Measurements from ENCODE around the gene RAB20. TPM values are rescaled to one million over a fixed set of nuclear protein-coding genes. Genes with fewer than 3 reads are reported as not detected.

The RAB20 gene
- total and polyA plus RNA-seq, 10 of the 15 experiments (the other 5 are each of a cell fraction or from before 2014, with no cell fraction given): 0.48 to 33.1 (median 9.6) TPM

DNA sequence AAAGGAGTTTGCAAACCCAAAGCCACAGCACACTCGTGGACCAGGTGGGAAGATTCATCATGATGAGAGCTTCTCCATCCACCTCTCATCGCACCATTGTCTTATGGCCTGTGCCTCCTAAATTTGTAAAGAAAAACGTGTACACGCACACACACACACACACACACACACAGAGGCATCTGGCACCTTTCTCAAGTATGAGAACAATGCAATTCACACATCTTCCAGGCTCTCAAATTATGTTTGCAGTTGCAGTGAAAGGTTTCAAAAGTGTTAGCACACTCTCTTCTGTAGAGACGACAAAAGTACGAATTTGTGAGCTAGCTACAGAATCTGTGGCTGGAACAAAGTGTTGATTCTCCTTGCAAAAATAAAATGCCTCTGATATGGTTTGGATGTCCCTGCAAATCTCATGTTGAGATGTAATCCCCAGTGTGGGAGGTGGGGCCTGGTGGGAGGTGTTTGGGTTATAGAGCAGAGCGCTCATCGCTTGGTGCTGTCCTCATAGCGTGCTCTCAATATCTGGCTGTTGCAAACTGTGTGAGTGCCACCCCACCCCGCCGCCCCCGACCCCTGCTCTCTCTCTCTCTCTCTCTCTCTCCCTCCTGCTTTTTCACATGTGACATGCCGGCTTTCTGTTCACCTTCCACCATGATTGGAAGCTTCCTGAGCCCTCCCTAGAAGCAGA lies 21.8 kb upstream of the RAB20 start:
- no peaks in the 10 kb centered on the region for H3K9me3 ChIP-seq (replicated peaks; ENCODE audit: control insufficient read depth, insufficient read depth, low read length)
- H4K20me1 ChIP-seq (ENCODE audit: control insufficient read depth, insufficient read depth): no peaks in the 10 kb centered on the region
- H3K27ac ChIP-seq (ENCODE audit: control insufficient read depth, insufficient read depth): no peak overlapping the region
- H3K27me3 ChIP-seq (replicated peaks in 1 of 2; ENCODE audit: control insufficient read depth in 2 of 2, insufficient read depth in 2 of 2, low read length in 1 of 2): no peaks in the 10 kb centered on the region
- H2AFZ ChIP-seq (ENCODE audit: control insufficient read depth, low read depth, low read length): no peak overlapping the region
- ChIA-PET RAD21 (ENCODE audit: unreplicated experiment) (no interaction called here), POLR2A (interaction anchor here (0.6 to 0.7 kb wide), 2 partner anchors 10 to 37 kb away, joined by 3 to 7 read pairs; no protein-coding TSS in a partner anchor), CTCF (interaction anchor here (0.7 to 1.5 kb wide), 3 partner anchors 13 to 34 kb away, joined by 3 read pairs; partner anchors contain the start of gene RAB20), SMC1A (ENCODE audit: uncharacterized antibody, unreplicated experiment) (interaction anchor here (1.0 to 1.4 kb wide), 3 partner anchors 13 to 128 kb away, joined by 3 to 4 read pairs (median 3); no protein-coding TSS in a partner anchor)
- in situ Hi-C loops (cut with MboI): no loop called here
- BruUV-seq (replicated peaks): no TSS peak
- WGBS (ENCODE audit: insufficient coverage, insufficient replicate concordance, low lambda C conversion rate, missing lambda C conversion rate): 54% methylated on average over 10 of the region's 13 CpGs
- DNase-seq (ENCODE audit: low read depth, low spot score) (no peak), ATAC-seq (no peak), FAIRE-seq (no peak)
- intact Hi-C loops (cut with micrococcal nuclease; ENCODE audit: unreplicated experiment): no loop called here
- H3K4me2 ChIP-seq (ENCODE audit: control insufficient read depth, insufficient read depth): no peak overlapping the region
- H3K36me3 ChIP-seq (ENCODE audit: control insufficient read depth in 2 of 2, insufficient read depth in 2 of 2, low read length in 1 of 2): no peaks in the 10 kb centered on the region
- no peaks in the 10 kb centered on the region for H3K4me1 ChIP-seq (ENCODE audit: control insufficient read depth, insufficient read depth, low read length)
- H3K79me2 ChIP-seq (ENCODE audit: control insufficient read depth, insufficient read depth, low read length): no peaks in the 10 kb centered on the region
- TF ChIP-seq CREM (IDR thresholded peaks at IDR 0.05; ENCODE audit: low read depth): no peak
- no peak overlapping the region for H3K9ac ChIP-seq (ENCODE audit: control insufficient read depth, insufficient read depth, low read length)
- H3K4me3 ChIP-seq: no peak overlapping the region

DNA sequence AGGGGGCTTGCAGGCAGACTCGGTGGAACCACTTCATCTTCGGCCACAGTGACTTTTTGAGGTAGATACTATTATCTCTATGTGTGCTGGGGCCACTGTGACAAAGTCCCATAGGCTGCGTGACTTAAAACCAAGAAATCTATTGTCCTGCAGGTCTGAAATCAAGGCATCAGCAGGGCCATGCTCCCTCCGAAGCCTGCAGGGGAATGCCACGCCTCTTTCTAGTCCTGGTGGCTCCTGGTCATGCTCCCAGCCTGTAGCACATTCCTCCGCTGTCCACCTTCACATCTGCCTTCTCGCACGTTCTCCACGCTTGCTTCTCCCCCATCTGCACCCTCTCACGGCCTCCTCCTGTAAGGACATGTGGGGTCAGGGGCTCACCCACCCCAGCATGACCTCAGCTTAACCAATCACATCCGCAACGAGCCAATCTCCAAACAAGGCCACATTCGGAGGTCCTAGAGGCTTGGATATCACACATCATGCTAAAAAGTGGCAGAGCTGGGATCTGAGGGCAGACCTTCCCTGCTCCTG lies 21.0 kb upstream of the RAB20 start:
- intact Hi-C loops (cut with micrococcal nuclease; ENCODE audit: unreplicated experiment) (no loop called here), in situ Hi-C loops (cut with MboI) (no loop called here)
- ChIA-PET CTCF (no interaction called here), RAD21 (ENCODE audit: unreplicated experiment) (no interaction called here), POLR2A (interaction anchor here (0.6 kb wide), 1 partner anchor 38 kb away, joined by 7 read pairs; no protein-coding TSS in a partner anchor), SMC1A (ENCODE audit: uncharacterized antibody, unreplicated experiment) (interaction anchor here (1.0 to 1.4 kb wide), 2 partner anchors 70 to 127 kb away, joined by 3 read pairs; no protein-coding TSS in a partner anchor)
- FAIRE-seq (no peak), DNase-seq (ENCODE audit: low read depth, low spot score) (no peak), ATAC-seq (no peak)
- Histone ChIP-seq H3K4me2 (ENCODE audit: control insufficient read depth, insufficient read depth) (no peak overlapping the region), H3K79me2 (ENCODE audit: control insufficient read depth, insufficient read depth, low read length) (no peaks in the 10 kb centered on the region), H3K4me1 (ENCODE audit: control insufficient read depth, insufficient read depth, low read length) (no peaks in the 10 kb centered on the region), H3K36me3 (ENCODE audit: control insufficient read depth in 2 of 2, insufficient read depth in 2 of 2, low read length in 1 of 2) (no peaks in the 10 kb centered on the region), H4K20me1 (ENCODE audit: control insufficient read depth, insufficient read depth) (no peaks in the 10 kb centered on the region), H2AFZ (ENCODE audit: control insufficient read depth, low read depth, low read length) (no peak overlapping the region), H3K9ac (ENCODE audit: control insufficient read depth, insufficient read depth, low read length) (no peak overlapping the region), H3K9me3 (replicated peaks; ENCODE audit: control insufficient read depth, insufficient read depth, low read length) (no peaks in the 10 kb centered on the region), H3K4me3 (no peak overlapping the region), H3K27ac (ENCODE audit: control insufficient read depth, insufficient read depth) (no peak overlapping the region), H3K27me3 (replicated peaks in 1 of 2; ENCODE audit: control insufficient read depth in 2 of 2, insufficient read depth in 2 of 2, low read length in 1 of 2) (no peaks in the 10 kb centered on the region)
- no peak for TF ChIP-seq RB1 (IDR thresholded peaks at IDR 0.05; ENCODE audit: borderline replicate concordance)
- TF ChIP-seq TARDBP (IDR thresholded peaks at IDR 0.05; ENCODE audit: borderline replicate concordance): no peak
- no peak for TF ChIP-seq NFYB (IDR thresholded peaks at IDR 0.05; ENCODE audit: insufficient read depth, low read depth, low read length)
- no peak for TF ChIP-seq MYB (IDR thresholded peaks at IDR 0.05; ENCODE audit: borderline replicate concordance, low read depth, low read length)
- TF ChIP-seq, protein P1, sequence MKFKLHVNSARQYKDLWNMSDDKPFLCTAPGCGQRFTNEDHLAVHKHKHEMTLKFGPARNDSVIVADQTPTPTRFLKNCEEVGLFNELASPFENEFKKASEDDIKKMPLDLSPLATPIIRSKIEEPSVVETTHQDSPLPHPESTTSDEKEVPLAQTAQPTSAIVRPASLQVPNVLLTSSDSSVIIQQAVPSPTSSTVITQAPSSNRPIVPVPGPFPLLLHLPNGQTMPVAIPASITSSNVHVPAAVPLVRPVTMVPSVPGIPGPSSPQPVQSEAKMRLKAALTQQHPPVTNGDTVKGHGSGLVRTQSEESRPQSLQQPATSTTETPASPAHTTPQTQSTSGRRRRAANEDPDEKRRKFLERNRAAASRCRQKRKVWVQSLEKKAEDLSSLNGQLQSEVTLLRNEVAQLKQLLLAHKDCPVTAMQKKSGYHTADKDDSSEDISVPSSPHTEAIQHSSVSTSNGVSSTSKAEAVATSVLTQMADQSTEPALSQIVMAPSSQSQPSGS (IDR thresholded peaks at IDR 0.05; ENCODE audit: low read length): no peak
- no peak for TF ChIP-seq REST (IDR thresholded peaks at IDR 0.05; ENCODE audit: low read depth, low read length)
- TF ChIP-seq MEF2B (IDR thresholded peaks at IDR 0.05; ENCODE audit: partially characterized antibody, poor library complexity, severe bottlenecking): no peak
- BruUV-seq (replicated peaks): no TSS peak
- 60% methylated on average over 13 of the region's 13 CpGs for WGBS (ENCODE audit: insufficient coverage, insufficient replicate concordance, low lambda C conversion rate, missing lambda C conversion rate)
